HG02763 (cell line): ENCODE results near the gene EDARADD.
A peak's percentile ranks its signal among the peaks of the same experiment; 100 is the strongest.

Experiments
- ATAC-seq: cut with Tn5 transposase; IDR thresholded peaks from one replicate; pipeline ENCODE4 v1.9.1; 2021; ENCODE audit warnings: mild to moderate bottlenecking, moderate library complexity; ENCODE audit not compliant: unreplicated experiment

The EDARADD gene

DNA sequence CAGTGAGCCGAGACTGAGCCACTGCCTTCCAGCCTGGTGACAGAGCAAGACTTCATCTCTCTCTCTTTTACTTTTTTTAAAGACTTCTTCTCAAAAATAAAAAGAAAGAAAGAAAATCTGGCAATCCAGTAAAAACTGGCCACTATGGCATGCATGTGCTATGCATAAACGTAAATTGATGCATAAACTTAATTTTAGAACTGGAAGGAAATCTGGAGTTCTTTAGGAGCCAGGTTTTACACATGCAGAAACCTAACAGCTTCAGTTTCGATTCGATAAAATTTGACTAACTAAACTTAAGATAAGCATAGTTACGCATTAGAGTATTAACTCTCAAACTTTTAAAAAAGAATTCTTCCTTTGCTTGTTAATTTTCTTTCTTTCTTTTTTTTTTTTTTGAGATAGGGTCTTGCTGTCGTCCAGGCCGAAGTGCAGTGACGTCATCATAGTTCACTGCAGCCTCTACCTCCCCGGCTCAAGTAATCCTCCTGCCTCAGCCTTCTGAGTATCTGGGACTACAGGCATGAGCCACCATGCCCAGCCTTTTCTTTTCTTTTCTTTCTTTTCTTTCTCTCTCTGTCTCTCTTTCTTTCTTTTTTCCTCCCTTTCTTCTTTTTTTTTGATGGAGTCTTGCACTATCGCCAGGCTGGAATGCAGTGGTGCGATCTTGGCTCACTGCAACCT lies 117.8 kb downstream of the EDARADD start:
- no peak for ATAC-seq

- no peak for ATAC-seq
Measured at GRCh38 chr1:236514703-236515442, 120.8 kb downstream of the EDARADD start.

GRCh38 chr1:236515443-236515958 lies 121.4 kb downstream of the EDARADD start:
- no peak for ATAC-seq

DNA sequence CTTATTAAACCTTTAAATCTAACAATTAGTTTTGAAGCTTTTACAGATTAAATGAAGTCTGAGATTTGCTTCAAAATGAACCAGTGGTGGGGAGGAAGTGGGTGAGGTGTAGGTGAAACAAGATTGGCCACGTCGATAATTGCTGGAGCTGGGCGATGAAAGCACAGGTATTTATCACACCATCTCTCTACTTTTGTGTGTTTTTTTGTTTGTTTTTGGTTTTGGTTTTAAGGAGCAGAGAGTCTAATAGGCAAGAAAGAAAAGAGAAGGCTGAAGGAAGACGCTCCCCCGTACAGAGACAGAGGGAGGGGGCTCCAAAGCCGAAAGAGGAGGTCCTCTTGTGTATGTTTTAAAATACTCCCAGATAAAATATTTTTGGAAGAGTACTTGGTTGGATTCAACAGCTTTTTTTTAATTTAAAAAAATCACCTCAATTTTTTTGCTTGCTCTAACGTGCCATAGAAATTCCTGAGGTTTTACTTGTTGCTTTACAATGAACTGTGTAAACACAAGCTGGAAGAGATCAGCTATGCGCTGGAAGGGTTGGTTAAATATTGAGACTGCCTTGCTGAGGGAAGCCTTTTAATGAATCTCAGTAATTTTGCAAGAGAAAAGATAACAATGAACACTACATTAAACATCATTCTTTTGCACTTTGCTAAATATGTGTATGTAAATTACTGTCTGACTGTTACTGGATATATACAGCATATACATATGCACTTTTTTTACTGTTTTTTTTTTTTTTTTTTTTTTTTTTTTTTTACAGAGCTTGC lies 123.0 kb downstream of the EDARADD start:
- ATAC-seq: no peak

- no peak for ATAC-seq
Measured at GRCh38 chr1:236518322-236518721, 124.2 kb downstream of the EDARADD start.

GRCh38 chr1:236520445-236521005 lies 126.4 kb downstream of the EDARADD start:
- ATAC-seq: no peak

- ATAC-seq: no peak
Measured at GRCh38 chr1:236522937-236523703, 129.0 kb downstream of the EDARADD start.

DNA sequence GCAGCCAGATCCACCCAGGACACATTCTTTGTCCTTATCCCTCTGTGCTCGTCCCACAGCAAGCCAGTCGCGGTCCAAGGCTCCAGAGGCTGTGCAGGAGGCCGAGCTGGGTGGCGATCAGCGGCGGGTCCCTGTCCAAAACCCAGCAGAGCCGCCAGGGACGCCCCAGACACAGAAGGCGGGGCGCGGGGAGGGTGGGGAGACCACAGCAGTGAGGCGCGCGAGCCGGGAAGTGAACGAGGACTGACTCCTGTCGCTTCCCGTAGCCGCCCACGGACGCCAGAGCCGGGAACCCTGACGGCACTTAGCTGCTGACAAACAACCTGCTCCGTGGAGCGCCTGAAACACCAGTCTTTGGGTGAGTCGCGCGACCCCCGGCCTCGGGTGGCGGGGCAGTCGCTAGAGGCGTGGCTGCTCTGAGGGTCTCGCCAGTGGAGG lies 129.6 kb downstream of the EDARADD start, which contains the start of gene LGALS8:
LGALS8 (plus strand) TSS at position 279 of the 438 bp plus-strand sequence. CDS start 2,089 bp downstream, outside the sequence.
- ATAC-seq: peak; percentile 63

- peak; percentile 78 for ATAC-seq
Measured at GRCh38 chr1:236524142-236524894, 130.2 kb downstream of the EDARADD start.

DNA sequence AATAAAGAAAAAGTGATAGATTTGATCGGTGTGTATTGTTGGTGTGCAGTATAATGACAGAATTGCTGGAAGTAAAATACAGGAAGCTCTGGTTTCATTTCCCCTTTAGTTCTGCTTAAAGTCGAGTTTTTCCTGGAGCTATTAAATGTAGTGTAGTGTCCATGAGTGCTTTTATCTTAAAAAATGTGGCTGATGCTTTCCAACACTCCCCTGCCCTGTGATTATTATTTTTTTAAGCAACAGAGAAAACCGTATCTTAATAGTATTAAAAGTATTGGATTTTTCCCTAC lies 130.8 kb downstream of the EDARADD start:
- ATAC-seq: no peak

- no peak for ATAC-seq
Measured at GRCh38 chr1:236526079-236526478, 132.0 kb downstream of the EDARADD start.

- ATAC-seq: no peak
Measured at GRCh38 chr1:236530286-236530685, 136.2 kb downstream of the EDARADD start.

DNA sequence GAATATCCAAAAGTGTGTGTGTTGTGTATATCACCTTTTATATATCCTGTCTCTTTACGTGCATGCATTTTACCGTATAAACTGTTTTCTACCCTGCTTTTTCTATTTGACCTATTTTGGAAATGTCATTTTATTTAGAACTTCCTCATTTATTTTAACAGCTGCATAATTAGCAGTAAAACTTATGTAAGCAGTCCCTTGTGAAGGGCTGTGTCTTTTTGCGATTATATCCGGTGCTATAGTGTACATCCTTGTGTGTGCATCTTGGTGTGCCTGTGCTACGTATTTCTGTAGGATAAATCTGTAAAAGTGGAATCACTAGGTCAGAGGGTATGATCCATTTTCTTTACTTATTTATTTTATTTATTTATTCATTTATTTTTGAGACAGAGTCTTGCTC lies 136.9 kb downstream of the EDARADD start:
- no peak for ATAC-seq

DNA sequence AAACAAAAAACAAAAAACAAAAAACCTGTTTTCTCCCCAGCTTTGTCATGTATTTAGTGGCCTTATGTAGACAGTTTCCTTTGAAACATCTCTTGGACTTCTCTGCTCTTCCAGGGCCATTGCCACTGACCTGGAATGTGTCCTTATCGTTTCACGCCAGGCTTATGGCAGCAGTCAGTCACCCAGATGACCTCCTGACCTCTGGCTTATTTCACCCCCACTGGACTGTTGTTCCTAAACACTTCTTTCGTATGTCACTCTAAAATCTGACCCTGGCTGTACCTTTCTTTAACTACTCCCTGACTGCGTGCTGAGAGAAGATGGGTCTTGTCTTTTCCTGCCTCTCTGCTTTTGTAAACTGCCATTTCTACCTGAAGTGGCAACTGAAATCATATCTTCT lies 138.8 kb downstream of the EDARADD start:
- ATAC-seq: no peak

GRCh38 chr1:236534151-236534651 lies 140.1 kb downstream of the EDARADD start:
- no peak for ATAC-seq
